HEK293 (cell line): ENCODE data around the gene TESMIN.

Source experiments
- BCL6B ChIP-seq: fragments of 450-650 bp; formaldehyde crosslinking; IDR thresholded peaks from 2 replicates; pipeline ENCODE4 v1.5.1; 2017; ENCODE audit warnings: missing biosample characterization, missing genetic modification characterization
- KLF16 ChIP-seq: fragments of 450-650 bp; formaldehyde crosslinking; IDR thresholded peaks from 2 replicates; pipeline ENCODE4 v1.5.1; 2017; ENCODE audit warnings: missing biosample characterization, missing genetic modification characterization
- PRDM1 ChIP-seq: fragments of 450-650 bp; formaldehyde crosslinking; IDR thresholded peaks from 2 replicates; pipeline ENCODE4; 2016; ENCODE audit warnings: missing biosample characterization, missing genetic modification characterization
- SP3 ChIP-seq: fragments of 450-650 bp; formaldehyde crosslinking; IDR thresholded peaks from 2 replicates; pipeline ENCODE4 v1.5.1; 2016; ENCODE audit warnings: missing biosample characterization, missing genetic modification characterization
- TSHZ1 ChIP-seq: fragments of 450-650 bp; formaldehyde crosslinking; IDR thresholded peaks from 2 replicates; pipeline ENCODE4 v1.5.1; 2016; ENCODE audit warnings: missing biosample characterization, missing genetic modification characterization, borderline replicate concordance
- YY2 ChIP-seq: fragments of 450-650 bp; formaldehyde crosslinking; IDR thresholded peaks from 2 replicates; pipeline ENCODE4 v1.5.1; 2016; ENCODE audit warnings: missing biosample characterization, missing genetic modification characterization
- ZBTB11 ChIP-seq: fragments of 450-650 bp; formaldehyde crosslinking; conservative IDR thresholded peaks from 2 replicates; pipeline ENCODE4 v1.5.1; 2016; ENCODE audit warnings: low read depth, missing biosample characterization, missing genetic modification characterization
- ZIC2 ChIP-seq: fragments of 450-650 bp; formaldehyde crosslinking; IDR thresholded peaks from 2 replicates; pipeline ENCODE4 v1.5.1; 2016; ENCODE audit warnings: missing biosample characterization, missing genetic modification characterization
- ZNF175 ChIP-seq: fragments of 450-650 bp; formaldehyde crosslinking; IDR thresholded peaks from 2 replicates; pipeline ENCODE4 v1.5.1; 2016; ENCODE audit warnings: missing biosample characterization, missing genetic modification characterization
- ZNF624 ChIP-seq: fragments of 450-650 bp; formaldehyde crosslinking; IDR thresholded peaks from 2 replicates; pipeline ENCODE4 v1.5.1; 2017; ENCODE audit warnings: missing biosample characterization, missing genetic modification characterization
- ZNF677 ChIP-seq: fragments of 450-650 bp; IDR thresholded peaks from 2 replicates; pipeline ENCODE4 v1.5.0; 2018; ENCODE audit warnings: missing biosample characterization, mild to moderate bottlenecking, missing genetic modification characterization, moderate library complexity
- ZNF701 ChIP-seq: fragments of 450-650 bp; formaldehyde crosslinking; IDR thresholded peaks from 2 replicates; pipeline ENCODE4 v1.5.1; 2016; ENCODE audit warnings: missing biosample characterization, missing genetic modification characterization
- ZNF776 ChIP-seq: fragments of 450-650 bp; formaldehyde crosslinking; IDR thresholded peaks from 2 replicates; pipeline ENCODE4 v1.5.0; 2017; ENCODE audit warnings: missing biosample characterization, missing genetic modification characterization, borderline replicate concordance
- TF ChIP-seq, protein P1 (sequence below): fragments of 450-650 bp; formaldehyde crosslinking; IDR thresholded peaks from 2 replicates; pipeline ENCODE4 v1.5.1; 2016; ENCODE audit warnings: missing biosample characterization, missing genetic modification characterization
- TF ChIP-seq, protein P2 (sequence below): fragments of 450-650 bp; formaldehyde crosslinking; optimal IDR thresholded peaks from 2 replicates; pipeline ENCODE3; 2016; ENCODE audit warnings: missing biosample characterization, mild to moderate bottlenecking, missing genetic modification characterization
- TF ChIP-seq, protein P3 (sequence below): fragments of 450-650 bp; formaldehyde crosslinking; IDR thresholded peaks from 2 replicates; pipeline ENCODE4 v1.5.1; 2017; ENCODE audit warnings: missing biosample characterization, missing genetic modification characterization
- TF ChIP-seq, protein P4 (sequence below): fragments of 450-650 bp; formaldehyde crosslinking; IDR thresholded peaks from 2 replicates; pipeline ENCODE4 v1.5.1; 2016; ENCODE audit warnings: missing biosample characterization, missing genetic modification characterization
- TF ChIP-seq, protein P5 (sequence below): fragments of 450-650 bp; formaldehyde crosslinking; IDR thresholded peaks from 2 replicates; pipeline ENCODE4 v1.5.1; 2016; ENCODE audit warnings: missing biosample characterization, missing genetic modification characterization
- TF ChIP-seq, protein P6 (sequence below): fragments of 450-650 bp; formaldehyde crosslinking; IDR thresholded peaks from 2 replicates; pipeline ENCODE4 v1.5.1; 2017; ENCODE audit warnings: missing biosample characterization, missing genetic modification characterization

Gene TESMIN

GRCh38 chr11:68659158-68659921 lies 92.0 kb downstream of the TESMIN start (continued):
- TF ChIP-seq TSHZ1 (tag by site-specific recombination): peak; percentile 23; the same call in 1 of the 2 replicates
- no peak for TF ChIP-seq PRDM1 (tag by site-specific recombination)
- TF ChIP-seq ZNF624 (tag by site-specific recombination): no peak
- TF ChIP-seq KLF16: no peak
- TF ChIP-seq, protein P1, sequence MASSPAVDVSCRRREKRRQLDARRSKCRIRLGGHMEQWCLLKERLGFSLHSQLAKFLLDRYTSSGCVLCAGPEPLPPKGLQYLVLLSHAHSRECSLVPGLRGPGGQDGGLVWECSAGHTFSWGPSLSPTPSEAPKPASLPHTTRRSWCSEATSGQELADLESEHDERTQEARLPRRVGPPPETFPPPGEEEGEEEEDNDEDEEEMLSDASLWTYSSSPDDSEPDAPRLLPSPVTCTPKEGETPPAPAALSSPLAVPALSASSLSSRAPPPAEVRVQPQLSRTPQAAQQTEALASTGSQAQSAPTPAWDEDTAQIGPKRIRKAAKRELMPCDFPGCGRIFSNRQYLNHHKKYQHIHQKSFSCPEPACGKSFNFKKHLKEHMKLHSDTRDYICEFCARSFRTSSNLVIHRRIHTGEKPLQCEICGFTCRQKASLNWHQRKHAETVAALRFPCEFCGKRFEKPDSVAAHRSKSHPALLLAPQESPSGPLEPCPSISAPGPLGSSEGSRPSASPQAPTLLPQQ (tag by site-specific recombination): peak; percentile 45; the same call in 1 of the 2 replicates
- TF ChIP-seq, protein P2, sequence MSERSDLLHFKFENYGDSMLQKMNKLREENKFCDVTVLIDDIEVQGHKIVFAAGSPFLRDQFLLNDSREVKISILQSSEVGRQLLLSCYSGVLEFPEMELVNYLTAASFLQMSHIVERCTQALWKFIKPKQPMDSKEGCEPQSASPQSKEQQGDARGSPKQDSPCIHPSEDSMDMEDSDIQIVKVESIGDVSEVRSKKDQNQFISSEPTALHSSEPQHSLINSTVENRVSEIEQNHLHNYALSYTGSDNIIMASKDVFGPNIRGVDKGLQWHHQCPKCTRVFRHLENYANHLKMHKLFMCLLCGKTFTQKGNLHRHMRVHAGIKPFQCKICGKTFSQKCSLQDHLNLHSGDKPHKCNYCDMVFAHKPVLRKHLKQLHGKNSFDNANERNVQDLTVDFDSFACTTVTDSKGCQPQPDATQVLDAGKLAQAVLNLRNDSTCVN (tag by site-specific recombination): no peak
- no peak for TF ChIP-seq YY2 (tag by site-specific recombination)
- TF ChIP-seq, protein P3, sequence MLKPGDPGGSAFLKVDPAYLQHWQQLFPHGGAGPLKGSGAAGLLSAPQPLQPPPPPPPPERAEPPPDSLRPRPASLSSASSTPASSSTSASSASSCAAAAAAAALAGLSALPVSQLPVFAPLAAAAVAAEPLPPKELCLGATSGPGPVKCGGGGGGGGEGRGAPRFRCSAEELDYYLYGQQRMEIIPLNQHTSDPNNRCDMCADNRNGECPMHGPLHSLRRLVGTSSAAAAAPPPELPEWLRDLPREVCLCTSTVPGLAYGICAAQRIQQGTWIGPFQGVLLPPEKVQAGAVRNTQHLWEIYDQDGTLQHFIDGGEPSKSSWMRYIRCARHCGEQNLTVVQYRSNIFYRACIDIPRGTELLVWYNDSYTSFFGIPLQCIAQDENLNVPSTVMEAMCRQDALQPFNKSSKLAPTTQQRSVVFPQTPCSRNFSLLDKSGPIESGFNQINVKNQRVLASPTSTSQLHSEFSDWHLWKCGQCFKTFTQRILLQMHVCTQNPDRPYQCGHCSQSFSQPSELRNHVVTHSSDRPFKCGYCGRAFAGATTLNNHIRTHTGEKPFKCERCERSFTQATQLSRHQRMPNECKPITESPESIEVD (tag by site-specific recombination): peak; percentile 66
- TF ChIP-seq SP3 (tag by site-specific recombination): no peak
- TF ChIP-seq ZBTB11 (tag by site-specific recombination): peak; percentile 53; the same call in 1 of the 2 replicates
- no peak for TF ChIP-seq ZNF175 (tag by site-specific recombination)
- TF ChIP-seq, protein P4, sequence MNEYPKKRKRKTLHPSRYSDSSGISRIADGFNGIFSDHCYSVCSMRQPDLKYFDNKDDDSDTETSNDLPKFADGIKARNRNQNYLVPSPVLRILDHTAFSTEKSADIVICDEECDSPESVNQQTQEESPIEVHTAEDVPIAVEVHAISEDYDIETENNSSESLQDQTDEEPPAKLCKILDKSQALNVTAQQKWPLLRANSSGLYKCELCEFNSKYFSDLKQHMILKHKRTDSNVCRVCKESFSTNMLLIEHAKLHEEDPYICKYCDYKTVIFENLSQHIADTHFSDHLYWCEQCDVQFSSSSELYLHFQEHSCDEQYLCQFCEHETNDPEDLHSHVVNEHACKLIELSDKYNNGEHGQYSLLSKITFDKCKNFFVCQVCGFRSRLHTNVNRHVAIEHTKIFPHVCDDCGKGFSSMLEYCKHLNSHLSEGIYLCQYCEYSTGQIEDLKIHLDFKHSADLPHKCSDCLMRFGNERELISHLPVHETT (tag by site-specific recombination): no peak
- no peak for TF ChIP-seq ZNF677 (tag by site-specific recombination)
- TF ChIP-seq ZNF776 (tag by site-specific recombination): no peak
- TF ChIP-seq, protein P5, sequence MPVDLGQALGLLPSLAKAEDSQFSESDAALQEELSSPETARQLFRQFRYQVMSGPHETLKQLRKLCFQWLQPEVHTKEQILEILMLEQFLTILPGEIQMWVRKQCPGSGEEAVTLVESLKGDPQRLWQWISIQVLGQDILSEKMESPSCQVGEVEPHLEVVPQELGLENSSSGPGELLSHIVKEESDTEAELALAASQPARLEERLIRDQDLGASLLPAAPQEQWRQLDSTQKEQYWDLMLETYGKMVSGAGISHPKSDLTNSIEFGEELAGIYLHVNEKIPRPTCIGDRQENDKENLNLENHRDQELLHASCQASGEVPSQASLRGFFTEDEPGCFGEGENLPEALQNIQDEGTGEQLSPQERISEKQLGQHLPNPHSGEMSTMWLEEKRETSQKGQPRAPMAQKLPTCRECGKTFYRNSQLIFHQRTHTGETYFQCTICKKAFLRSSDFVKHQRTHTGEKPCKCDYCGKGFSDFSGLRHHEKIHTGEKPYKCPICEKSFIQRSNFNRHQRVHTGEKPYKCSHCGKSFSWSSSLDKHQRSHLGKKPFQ: peak; percentile 49; the same call in 1 of the 2 replicates
- TF ChIP-seq BCL6B (tag by site-specific recombination): no peak
- TF ChIP-seq ZIC2: peak; percentile 79
- no peak for TF ChIP-seq ZNF701 (tag by site-specific recombination)
- TF ChIP-seq, protein P6, sequence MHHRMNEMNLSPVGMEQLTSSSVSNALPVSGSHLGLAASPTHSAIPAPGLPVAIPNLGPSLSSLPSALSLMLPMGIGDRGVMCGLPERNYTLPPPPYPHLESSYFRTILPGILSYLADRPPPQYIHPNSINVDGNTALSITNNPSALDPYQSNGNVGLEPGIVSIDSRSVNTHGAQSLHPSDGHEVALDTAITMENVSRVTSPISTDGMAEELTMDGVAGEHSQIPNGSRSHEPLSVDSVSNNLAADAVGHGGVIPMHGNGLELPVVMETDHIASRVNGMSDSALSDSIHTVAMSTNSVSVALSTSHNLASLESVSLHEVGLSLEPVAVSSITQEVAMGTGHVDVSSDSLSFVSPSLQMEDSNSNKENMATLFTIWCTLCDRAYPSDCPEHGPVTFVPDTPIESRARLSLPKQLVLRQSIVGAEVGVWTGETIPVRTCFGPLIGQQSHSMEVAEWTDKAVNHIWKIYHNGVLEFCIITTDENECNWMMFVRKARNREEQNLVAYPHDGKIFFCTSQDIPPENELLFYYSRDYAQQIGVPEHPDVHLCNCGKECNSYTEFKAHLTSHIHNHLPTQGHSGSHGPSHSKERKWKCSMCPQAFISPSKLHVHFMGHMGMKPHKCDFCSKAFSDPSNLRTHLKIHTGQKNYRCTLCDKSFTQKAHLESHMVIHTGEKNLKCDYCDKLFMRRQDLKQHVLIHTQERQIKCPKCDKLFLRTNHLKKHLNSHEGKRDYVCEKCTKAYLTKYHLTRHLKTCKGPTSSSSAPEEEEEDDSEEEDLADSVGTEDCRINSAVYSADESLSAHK: peak; percentile 95
